NCI-H187 treated with DMSO at 0.1 percent for 48 hours (cell line): ENCODE measurements around the gene SPCS3.

Experiments
- DNase-seq: peaks from one replicate; lab custom pipeline; 2025; lab: John Stamatoyannopoulos, UW

Gene SPCS3

DNA sequence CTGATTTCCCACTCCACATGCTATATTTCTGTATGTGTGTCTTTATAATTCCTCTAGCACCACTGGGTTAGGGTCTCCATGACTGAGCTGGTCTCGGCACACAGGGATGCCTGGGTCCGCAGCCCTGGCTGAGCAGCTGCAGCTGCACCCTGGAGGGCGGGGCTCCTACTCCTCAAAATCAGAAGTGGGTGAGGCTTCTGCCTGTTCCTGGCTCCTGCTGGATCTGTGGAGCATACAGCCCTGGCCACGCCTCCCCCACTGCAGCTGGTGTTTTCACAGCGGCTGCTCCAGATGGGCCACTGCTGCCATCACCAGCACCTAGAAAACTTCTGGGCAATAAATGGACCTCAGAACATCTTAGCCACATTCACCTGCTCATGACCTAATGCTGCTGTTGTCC is 30.9 kb downstream of the SPCS3 start:
- no peak for DNase-seq

- no peak for DNase-seq
These were observed 35.1 kb downstream of the SPCS3 start for GRCh38 chr4:176354884-176355283.

- no peak for DNase-seq
These were observed 37.8 kb downstream of the SPCS3 start for GRCh38 chr4:176357359-176358082.

DNA sequence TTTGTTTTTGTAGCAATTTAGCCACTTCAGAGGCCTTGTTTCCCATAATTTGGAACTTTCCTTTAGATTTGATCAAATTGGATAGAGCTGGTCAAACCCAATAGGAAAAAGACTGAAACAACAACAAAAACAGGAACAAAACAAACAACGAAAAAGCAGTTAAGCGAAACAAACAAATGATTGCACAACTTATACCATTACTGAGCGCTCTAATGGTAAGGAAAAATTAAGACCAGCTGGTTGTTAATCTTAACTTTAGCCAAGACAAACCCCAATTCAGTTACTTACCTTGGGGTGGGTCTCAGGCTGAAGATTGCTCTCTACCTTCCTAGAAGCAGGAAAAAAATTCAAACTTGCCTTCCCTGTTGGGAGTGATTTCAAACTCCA is 38.3 kb downstream of the SPCS3 start:
- no peak for DNase-seq

GRCh38 chr4:176359590-176359989 is 39.8 kb downstream of the SPCS3 start:
- no peak for DNase-seq

DNA sequence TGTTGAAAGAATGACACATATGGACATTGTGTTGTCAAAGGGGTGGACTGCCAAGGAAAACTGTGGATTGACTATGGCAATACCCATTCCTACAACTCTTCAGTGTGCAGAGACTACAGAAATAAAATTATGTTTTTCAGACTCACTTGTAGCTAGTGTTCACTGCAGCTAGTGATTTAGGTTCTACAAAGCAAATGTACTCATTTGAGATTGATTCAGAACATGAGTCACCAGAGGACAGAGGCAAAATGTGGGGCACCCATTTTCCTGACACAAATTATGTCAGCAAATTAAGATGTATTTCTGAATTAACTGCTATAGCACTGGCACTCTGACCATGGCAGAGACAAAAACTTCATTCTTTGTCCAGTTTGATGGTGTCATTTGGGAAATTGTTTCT is 40.7 kb downstream of the SPCS3 start:
- no peak for DNase-seq

GRCh38 chr4:176363072-176363471 is 43.3 kb downstream of the SPCS3 start:
- DNase-seq = no peak

DNA sequence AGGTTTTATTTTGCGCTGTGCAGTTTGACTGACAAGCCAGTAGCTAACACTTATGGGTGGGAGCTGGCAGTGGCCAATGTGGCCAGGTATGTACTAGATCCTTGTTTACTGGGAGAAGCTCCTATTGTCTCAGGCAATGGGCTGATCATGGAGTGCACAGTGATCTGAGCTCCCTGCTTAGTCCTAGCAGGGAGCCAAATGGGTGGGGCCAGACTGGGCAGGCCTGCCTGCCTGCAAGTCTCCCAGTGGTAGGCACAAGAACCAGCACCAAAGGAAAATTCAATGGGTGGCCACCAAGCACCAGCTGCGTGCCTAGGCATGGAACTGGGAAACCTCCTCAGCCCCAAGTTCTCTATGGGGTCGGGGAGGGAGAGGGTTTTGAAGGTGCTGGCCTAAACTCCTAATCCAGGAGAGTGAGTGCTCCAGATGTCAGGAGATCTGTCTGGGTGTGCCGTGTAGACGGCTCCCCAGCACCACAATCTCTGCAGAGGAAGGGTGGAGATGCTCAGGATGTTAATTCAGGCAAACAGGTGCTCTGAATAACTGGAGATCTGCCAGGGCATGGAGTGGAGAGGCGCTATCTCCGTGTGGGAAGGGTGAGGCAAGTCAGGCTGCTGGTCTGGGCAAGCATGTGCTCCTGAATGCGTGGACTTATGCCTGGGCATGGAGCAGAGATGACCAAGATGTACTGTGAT is 48.2 kb downstream of the SPCS3 start:
- DNase-seq = no peak

GRCh38 chr4:176376032-176376614 is 56.4 kb downstream of the SPCS3 start:
- DNase-seq = no peak

DNA sequence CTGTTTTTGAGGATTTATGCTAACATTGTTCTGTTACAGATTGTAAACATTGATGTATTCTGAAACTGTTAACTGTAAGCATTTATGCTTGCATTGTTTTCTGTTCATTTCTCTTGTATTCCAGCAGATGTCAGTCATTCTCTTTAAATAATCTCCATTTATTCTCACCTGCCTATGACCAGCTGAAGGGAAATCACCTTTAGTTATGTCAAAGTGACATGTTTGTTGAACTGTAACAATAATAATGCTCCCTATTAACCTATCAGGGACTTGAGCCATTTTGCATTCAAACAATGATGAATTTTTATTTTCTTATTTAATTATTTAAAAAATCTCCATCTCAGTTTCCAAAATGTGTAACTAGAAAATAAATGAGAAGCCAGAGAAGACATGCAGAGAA is 58.0 kb downstream of the SPCS3 start:
- DNase-seq = no peak

- no peak for DNase-seq
These were observed 60.8 kb downstream of the SPCS3 start for GRCh38 chr4:176380352-176381157.
